Right forelimb (tissue), 1 donor: Measurements from ENCODE around the gene MPLKIP.
"Not testable (repeated sequence)": the region's sequence is repeated elsewhere in the genome, so short reads cannot be mapped to it uniquely, and the experiment has no call there.

ENCODE experiments used
- DNase-seq: peaks from one replicate; pipeline ENCODE4 v3.0.0-alpha.2; 2018

The MPLKIP gene

DNA sequence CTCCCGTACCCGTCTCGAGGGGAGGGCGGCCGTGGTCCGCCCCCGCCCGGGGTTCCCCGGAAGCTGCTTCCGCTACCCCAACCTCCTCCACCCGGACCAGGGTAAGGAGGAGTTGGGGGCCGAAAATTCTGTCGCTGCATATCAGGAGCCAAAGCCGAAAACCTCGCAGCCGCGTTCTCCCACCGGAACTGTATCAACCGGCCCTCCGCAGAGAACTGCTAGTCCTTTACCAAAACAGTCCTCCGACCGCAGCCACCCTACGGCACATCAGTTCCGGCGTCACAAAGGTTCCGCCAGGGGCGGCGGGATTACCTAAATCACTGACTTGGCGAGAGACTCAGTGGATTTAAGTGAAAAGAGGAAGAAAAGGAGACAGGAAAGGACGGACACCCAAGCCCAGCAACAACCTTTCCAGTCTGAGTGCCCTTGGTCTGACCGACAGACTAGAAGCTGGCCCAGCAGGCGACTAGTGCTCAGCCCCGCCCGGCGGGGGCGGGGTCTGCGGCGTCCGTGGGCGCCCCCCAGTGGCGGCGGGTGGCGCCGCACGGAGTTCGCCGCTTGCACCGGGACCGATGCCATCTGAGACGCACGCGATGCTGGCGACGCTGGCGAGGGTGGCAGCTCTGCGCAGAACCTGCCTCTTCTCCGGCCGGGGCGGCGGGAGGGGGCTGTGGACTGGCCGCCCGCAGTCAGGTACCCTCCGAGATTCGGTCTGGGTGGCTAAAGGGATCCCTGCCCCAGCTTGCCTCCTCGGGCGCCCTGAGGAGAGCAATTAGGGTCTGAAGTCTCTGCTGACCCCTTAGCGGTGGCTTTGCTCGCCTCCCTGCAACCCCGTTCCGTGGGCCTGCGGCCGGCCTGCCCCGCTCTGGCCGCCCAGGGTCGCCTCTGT, at the start of gene MPLKIP, which contains the start of gene SUGCT:
Gene MPLKIP (minus strand): TSS at position 195 of the 889 bp plus-strand sequence. CDS start 55 bp downstream, at position 140.
Gene SUGCT (plus strand): TSS at position 578 of the 889 bp plus-strand sequence.
- peak; percentile 93 for DNase-seq

DNA sequence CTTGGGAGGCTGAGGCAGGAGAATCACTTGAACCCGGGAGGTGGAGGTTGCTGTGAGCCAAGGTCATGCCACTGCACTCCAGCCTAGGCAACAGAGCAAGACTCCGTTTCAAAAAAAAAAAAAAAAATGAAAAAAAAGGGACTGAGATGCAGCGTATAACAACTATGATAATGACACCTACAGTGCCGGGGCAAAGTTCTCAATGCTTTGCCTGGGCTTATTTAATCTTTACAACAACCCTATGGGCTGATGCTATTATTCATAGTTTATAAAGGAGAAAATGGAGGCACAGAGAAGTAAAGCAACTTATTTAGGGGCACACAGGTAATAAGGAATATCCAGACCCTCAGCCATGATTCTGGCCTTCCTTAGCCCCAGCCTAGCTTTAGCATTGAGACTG, 48.0 kb upstream of the MPLKIP start:
- no peak for DNase-seq

DNA sequence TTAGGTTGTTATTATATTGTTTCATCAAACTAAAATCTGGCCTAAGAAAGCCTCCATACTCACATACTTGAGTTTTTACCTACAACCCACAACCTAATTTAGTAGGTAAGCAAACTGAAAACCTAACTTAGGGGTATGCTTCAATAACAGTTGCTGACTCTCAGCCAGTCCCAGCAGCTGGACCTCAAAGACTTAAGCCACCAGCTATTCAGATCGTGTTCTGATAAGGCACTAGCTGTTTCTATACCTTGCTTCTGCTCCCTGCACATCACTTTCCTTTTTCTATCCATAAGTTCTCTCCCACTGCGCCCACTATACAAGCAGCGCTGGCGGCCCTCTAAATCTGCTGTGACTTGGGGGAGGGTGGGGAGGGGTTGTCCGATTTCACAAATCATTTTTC, 42.6 kb upstream of the MPLKIP start:
- no peak for DNase-seq

DNA sequence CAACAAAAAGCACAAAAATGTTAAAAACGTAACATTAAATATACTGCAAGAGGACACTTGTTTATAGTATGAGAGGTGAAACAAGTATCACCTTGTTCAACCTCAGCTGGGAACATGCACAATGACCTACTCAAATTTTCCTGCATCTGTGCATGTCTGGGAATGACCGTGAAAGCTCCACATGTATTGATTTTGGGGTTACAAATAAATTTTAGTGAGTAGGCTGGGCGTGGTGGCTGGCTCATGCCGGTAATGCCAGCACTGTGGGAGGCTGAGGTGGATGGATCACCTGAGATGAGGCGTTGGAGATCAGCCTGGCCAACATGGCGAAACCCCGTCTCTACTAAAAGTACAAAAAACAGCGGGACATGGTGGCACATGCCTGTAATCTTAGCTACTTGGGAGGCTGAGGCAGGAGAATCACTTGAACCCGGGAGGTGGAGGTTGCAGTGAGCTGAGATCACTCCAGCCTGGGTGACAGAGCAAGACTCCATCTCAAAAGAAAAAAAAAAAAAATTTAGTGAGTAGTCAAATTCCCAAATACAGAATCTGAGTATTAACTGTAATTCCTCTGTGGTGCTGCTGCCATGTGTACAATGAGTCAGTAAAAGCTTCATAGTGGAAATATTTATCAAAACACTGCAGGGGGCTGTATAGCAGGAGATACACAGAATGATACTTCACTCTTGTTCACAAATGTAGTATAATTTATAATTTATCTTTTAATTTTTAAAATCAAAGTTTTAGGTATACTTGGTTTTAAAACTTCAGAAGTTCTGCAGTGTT, 41.5 kb upstream of the MPLKIP start:
- no peak for DNase-seq

DNA sequence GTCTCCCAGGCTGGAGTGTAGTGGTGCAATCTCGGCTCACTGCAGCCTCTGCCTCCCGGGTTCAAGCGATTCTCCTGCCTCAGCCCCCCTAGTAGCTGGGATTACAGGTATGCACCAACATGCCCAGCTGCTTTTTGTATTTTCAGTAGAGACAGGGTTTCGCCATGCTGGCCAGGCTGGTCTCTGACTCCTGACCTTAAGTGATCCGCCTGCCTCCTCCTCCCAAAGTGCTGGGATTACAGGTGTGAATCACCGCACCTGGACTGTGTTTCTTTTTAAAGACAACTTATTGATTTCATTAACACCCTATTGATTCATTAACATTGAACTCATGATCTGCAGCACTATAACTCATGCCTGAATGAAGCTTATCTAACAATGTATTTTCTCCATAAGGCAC, 40.8 kb upstream of the MPLKIP start:
- DNase-seq = not testable (repeated sequence)

DNA sequence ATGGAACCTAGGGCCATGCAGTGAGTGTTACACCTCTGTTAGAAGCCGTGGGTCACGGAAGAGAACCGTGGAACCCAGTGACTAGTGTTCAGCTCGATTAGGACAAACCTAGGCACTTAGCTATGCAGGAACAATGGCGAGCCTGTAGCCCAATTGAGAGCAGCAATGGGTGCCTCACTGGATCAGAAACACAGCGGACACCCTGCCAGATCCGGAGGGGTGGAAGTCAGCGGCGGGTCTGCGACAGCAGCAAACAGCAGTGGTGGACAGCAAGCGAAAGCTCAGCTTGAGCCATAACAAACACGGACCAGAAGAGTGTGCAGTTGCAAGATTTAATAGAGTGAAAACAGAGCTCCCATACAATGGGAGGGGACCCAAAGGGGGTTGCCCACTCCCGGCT, 38.7 kb upstream of the MPLKIP start:
- not testable (repeated sequence) for DNase-seq

DNA sequence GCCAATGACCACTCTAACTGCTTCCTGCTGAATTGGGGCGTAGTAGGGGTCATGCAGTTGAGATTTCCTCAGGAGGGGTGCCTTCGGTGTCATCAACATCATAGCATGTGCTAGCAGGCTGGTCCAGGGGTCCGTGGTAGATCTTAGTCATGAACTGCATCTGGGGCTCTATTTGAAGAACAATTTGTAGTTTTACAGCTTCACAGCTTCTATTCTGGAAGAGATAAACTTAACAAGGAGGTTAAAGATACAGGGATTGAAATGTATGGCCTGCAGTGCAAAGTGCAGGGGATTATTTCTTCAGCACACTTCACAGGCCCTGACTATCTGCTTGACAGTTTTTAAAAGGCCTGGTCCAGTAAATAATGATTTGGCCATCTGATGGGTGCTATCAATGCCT, 33.8 kb upstream of the MPLKIP start:
- DNase-seq = not testable (repeated sequence)

DNA sequence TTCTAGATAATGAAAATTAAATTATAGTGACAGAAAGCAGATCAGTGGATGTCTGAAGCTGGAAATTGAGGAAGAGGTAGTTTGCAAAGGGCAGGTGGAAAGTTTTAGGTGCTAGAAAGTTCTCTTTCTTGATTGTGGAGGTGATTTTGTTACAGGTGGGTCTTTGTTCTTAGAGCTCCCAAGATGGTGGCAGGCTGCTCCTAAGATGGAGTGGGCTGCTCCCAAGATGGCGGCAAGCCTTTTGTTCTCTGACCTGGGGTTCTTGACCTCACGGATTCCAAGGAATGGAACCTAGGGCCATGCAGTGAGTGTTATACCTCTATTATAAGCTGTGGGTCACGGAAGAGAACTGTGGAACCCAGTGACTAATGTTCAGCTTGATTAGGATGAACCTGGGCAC, 32.9 kb upstream of the MPLKIP start:
- DNase-seq = no peak

DNA sequence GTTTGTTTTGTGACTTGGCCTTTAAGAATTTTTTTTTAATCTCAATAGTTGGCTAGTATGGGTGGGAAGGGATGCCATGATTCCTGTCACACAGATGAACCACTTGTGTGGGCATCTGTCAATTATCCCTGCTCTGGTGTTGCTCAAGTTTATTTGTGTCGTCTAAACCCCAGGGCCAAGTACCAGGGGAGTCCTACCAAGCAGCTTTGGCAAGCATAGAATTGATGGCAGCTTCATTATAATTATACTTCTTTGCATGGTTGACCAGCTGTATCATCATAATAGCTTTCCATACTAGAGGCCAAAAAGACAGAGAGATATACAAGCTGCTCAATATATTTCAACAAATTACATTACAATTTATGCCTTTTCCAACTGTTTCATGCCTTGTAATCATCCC, 30.8 kb upstream of the MPLKIP start:
- DNase-seq = no peak

DNA sequence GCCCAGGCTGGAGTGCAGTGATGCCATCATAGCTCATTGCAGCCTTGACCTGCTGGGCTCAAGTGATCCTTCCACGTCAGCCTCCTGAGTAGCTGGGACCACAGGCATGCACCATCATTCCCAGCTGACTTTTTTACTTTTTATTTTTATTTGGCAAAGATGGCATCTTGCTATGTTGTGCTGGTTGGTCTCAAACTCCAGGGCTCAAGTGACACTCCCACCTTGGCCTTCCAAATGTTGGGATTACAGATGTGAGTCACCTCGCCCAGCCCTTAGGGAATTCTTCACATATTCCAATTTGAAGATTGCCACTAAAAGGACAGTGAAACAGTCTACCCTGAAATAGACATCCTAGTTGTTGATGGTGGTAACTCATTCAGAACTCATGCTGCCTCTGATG, 28.1 kb upstream of the MPLKIP start:
- no peak for DNase-seq

DNA sequence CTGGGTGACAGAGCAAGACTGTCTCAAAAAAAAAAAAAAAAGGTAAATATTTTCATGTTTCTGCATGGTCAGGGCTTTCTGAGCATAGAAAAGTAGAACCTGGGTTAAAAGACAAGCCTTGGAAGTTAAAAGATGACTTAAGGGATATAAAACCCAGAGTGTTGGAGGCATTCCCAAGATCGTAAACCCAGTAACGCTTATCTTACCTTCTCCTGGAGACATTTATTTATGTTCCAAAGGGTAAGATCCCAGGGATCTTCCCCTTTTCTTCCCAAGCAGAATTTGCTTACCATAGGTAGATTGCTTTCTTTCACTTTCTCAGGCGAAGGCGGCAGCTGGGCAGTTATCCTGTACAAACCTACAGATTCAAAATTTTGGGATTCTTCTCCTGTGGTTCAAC, 22.6 kb upstream of the MPLKIP start:
- DNase-seq = no peak

DNA sequence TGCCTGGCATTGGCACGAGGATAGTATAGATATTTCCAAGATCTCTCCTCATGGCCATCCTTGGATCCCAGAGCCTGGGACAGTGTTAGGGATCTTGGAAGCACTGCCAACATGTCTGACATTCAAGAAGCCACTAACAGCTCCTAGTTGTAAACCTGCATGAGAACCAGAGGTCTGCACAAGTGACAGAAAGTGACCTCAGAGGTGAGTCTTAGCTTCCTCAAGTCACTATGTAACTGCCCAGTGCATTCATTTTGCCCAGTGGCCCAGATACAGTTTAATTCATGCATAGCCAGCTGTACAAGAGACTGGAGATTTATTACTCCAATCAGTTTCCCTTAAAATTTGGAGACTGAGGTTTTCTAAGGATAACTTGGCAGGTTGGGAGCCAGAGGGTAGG, 17.1 kb upstream of the MPLKIP start:
- no peak for DNase-seq

DNA sequence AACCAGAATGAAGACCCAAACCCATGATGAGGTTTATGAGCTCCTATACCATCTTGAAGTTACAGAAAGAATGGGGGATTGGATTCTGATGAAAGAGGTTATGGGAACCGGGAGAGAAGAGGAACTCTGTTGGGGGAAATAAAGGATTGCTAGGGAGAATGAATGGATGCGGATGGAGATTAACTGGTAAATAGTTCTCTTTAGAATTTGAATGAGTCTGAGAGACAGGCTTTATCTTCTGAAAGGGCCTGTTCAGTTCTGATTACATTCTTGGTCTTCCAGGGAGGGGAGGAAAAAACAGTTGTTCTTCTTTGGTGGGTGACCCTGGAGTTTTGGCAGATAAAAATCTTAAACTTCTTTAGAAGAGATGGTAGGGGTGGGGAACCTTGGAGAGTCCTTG, 14.2 kb upstream of the MPLKIP start:
- no peak for DNase-seq

DNA sequence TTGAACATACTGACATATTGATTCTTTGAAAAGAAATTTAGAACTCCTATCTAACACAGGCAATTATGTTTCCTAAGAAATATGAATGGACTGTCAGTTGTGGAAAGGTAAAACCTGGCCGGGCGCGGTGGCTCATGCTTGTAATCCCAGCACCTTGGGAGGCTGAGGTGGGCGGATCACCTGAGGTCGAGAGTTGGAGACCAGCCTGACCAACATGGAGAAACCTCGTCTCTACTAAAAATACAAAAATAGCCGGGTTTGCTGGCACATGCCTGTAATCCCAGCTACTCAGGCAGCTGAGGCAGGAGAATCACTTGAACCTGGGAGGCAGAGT, 13.8 kb upstream of the MPLKIP start:
- DNase-seq = not testable (repeated sequence)

DNA sequence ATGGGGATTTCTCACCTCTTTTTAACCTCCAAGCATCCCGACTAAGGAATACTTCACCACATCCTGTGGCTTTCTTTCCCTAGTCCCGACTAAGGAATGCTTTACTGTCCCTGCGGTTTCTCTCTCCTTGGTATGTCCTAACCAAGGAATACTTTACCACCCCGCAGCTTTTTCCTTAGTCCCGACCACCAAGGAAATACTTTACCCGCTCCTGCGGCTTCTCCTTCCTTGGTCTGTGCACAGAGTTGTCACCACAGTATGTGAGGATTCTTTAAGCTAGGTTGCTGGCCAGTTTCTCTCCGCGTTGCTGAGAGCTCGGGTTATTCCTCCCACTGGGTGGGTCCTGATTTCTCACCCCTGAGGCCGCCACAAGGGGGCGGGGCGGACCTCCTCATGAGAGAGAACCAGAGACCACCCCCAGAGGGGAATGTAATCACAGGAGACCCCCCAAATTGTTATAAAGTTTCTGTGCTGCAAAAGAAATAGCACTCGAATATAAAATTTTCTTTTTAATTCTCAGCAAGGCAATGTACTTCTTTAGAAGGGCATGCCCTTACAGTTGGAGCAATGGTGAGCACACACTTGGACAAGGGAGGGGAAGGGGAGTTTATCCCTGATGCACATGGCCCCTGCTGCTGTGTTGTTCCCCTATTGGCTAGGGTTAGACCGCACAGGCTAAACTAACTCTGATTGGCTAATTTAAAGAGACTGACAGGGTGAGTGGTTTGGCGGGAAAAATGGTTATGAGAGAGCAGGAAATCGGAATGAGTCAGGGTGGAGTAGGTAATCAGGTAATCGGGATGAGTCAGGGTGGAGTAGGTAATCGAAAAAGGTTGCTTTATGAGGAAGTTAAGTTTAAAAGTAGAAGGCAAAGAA, 13.2 kb upstream of the MPLKIP start:
- DNase-seq = no peak

DNA sequence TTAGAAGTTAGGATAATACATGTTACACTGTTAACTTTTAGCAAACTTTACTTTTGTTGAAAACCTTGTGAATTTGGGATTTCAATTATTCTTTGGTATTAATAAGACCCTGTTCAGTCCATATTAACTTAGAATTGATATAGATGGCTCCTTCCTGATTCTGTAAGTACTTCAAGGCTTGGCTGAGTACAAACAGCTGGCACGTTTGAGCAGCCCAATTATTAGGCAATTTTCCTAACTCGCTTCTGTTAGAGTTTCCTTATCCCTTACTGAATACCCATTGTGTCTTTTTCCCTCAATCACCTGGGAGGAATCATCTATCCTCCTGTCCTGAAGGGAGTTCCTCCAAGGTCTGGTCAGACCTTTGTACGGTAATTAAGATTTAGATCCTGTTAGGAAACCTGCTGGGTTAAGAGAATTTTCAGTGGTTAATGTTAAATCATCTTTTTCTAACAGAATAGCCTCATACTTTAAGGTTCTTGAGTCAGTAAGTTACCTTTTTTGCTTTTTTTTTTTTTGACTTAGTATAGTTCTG, 11.2 kb upstream of the MPLKIP start:
- not testable (repeated sequence) for DNase-seq

DNA sequence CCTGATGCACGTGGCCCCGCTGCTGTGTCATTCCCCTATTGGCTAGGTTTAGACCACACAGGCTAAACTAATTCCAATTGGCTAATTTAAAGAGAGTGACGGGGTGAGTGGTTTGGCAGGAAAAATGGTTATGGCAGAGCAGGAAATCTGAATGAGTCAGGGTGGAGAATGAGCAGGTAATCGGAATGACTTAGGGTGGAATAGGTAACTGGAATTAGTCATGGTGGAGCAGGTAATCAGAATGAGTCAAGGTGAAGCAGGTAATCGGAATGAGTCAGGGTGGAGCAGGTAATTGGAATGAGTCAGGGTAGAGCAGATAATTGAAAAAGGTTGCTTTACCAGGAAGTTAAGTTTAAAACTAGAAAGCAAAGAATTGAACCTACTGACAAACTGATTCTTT, 7.5 kb upstream of the MPLKIP start:
- not testable (repeated sequence) for DNase-seq

DNA sequence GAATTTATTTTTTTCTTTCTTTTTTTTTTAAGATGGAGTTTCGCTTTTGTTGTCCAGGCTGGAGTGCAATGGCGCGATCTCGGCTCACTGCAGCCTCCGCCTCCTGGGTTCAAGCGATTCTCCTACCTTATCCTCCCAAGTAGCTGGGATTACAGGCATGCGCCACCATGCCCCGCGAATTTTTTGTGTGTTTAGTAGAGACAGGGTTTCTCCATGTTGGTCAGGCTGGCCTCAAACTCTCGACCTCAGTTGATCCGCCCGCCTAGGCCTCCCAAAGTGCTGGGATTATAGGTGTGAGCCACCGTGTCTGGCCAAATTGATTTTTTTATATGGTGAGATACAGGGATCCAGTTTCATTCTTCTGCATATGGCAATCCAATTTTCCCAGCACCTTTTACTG, 5.5 kb upstream of the MPLKIP start:
- DNase-seq = not testable (repeated sequence)

DNA sequence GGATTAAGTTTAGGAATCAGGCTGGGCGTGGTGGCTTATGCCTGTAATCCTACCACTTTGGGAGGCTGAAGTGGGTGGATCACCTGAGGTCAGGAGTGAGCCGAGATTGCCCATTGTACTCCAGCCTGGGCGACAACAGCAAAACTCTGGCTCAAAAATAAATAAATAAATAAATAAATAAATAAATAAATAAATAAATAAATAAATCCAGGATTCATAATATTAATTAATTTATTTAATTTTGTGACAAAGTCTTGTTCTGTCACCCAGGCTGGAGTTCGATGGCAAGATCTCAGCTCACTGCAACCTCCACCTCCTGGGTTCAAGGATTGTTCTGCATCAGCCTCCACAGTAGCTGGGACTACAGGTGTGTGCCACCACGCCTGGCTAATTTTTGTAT, 4.6 kb upstream of the MPLKIP start:
- no peak for DNase-seq

DNA sequence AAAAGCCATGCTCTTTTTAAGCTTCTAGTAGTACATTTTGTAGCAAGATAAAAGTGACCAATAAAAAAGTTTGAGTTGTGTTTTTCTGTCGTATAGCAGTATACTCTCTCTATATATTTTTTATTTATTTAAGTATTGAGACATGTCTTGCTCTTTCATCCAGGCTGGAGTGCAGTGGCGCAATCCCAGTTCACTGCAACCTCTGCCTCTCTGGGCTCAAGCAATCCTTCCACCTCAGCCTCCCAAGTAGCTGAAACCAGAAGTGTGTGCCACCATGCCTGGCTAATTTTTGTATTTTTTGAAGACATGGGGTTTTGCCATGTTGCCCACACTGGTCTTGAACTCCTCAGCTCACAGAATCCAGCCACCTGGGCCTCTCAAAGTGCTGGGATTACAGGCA, 3.1 kb upstream of the MPLKIP start:
- DNase-seq = no peak

DNA sequence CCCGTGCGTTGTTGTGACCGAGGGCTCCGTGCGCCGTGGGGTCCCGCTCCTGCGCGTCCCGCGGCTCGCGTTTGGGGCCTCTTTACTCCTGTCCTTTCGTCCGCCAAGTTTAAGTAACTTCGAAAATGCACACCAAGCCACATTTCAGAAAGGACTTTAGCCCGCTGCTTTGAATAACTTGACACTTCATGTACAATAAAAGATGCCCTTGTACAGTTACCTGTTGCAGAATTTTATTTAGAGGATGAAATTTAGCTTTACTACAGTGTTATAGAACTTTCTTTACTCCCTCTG, 842 bp upstream of the MPLKIP start:
- DNase-seq = no peak

DNA sequence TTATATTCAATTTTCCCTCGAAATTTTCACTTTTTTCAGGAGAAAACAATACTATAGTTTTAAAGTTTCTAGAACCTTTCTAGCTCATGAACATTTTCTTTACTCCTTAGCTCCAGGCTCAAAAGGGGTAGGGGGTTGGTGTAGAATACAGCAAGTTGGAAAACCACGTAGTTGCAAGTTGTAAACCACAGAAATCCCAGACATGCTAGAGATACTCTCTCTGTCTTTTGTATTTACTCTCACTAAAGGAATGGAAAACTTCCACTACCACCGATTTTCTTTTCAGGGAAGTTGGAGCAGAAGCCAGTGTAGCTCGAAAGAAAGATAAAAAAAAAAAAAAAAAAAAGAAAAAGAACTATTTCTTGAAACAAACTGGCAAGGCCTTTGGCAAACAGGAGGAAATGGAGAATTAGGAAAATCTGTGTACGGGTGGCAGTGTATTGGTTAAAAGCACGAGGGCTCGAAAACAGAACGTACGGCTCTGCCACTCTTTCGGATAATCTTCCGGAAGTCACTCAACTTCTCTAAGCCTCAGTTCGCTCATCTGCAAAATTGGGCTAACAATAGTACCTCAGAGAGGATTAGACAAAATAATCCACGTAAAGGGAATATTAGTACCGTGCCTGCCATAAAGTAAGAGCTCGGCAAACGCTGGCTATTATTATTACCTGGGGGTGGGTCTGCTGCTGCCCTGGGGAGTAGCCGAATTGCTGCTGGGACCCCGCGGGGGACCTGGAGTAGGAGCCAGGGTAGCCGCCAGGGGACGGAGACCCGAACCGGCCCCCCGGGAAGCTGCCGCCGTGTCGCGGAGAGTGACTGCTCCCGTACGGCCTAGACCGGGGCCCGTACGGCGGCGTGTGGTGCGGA, 628 bp downstream of the MPLKIP start:
- DNase-seq = no peak
